Measurements from ENCODE around the gene RABGAP1L.

The RABGAP1L gene

DNA sequence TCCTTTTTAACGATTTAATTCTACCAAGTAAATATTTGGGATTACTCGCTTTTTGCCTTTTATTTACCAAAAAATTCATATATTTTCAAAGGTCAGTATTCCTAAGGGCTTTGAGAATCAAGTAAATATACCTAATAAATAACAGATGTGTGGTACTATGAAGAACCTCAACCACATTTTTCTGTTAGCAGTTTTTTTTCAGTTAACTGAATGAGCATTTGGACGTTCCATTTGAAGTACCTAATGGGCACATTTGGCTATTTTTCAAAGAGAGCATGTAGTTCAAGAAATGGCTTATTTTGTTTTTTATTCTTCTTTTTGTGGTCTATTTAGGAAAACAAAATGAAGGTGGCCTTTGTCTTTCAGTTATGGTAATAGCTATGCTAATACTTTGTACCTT, 541.5 kb downstream of the RABGAP1L start:
- Histone ChIP-seq H3K27ac (no peak overlapping the region), H3K9ac (no peak overlapping the region), H4K20me1 (ENCODE audit: insufficient read depth) (no peaks in the 10 kb centered on the region), H3K4me1 (ENCODE audit: low read depth, poor library complexity, severe bottlenecking) (no peaks in the 10 kb centered on the region), H3K79me2 (ENCODE audit: insufficient read depth, low read depth) (no peaks in the 10 kb centered on the region), H2AFZ (ENCODE audit: low read depth) (no peak overlapping the region), H3K36me3 (ENCODE audit: insufficient read depth) (no peaks in the 10 kb centered on the region), H3K4me3 (IDR thresholded peaks at IDR 0.05; ENCODE audit: insufficient read depth, low read depth, low read length) (no peak overlapping the region), H3K4me2 (no peak overlapping the region), H3K27me3 (ENCODE audit: insufficient read depth, low read depth) (no peaks in the 10 kb centered on the region)
- TF ChIP-seq, protein P1, sequence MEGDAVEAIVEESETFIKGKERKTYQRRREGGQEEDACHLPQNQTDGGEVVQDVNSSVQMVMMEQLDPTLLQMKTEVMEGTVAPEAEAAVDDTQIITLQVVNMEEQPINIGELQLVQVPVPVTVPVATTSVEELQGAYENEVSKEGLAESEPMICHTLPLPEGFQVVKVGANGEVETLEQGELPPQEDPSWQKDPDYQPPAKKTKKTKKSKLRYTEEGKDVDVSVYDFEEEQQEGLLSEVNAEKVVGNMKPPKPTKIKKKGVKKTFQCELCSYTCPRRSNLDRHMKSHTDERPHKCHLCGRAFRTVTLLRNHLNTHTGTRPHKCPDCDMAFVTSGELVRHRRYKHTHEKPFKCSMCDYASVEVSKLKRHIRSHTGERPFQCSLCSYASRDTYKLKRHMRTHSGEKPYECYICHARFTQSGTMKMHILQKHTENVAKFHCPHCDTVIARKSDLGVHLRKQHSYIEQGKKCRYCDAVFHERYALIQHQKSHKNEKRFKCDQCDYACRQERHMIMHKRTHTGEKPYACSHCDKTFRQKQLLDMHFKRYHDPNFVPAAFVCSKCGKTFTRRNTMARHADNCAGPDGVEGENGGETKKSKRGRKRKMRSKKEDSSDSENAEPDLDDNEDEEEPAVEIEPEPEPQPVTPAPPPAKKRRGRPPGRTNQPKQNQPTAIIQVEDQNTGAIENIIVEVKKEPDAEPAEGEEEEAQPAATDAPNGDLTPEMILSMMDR (conservative IDR thresholded peaks at IDR 0.05; ENCODE audit: low read depth, low read length): no peak

DNA sequence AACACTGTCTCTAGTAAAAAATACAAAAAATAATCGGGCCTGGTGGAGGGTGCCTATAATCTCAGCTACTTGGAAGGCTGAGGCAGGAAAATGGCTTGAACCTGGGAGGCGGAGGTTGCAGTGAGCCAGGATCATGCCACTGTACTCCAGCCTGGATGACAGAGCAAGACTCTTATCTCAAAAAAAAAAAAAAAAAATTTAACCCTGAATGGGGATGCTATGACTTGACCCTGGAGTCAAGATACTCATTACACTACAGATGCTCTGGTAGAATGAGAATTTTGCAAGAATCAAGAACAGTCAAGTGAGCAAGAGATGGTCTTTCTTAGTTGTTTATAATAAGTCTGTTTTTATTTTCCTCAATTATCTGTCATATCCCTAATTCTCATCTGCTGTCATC, 542.2 kb downstream of the RABGAP1L start:
- Histone ChIP-seq H3K79me2 (ENCODE audit: insufficient read depth, low read depth) (no peaks in the 10 kb centered on the region), H3K4me1 (ENCODE audit: low read depth, poor library complexity, severe bottlenecking) (no peaks in the 10 kb centered on the region), H3K36me3 (ENCODE audit: insufficient read depth) (no peaks in the 10 kb centered on the region), H2AFZ (ENCODE audit: low read depth) (no peak overlapping the region), H3K27ac (no peak overlapping the region), H4K20me1 (ENCODE audit: insufficient read depth) (no peaks in the 10 kb centered on the region), H3K4me3 (IDR thresholded peaks at IDR 0.05; ENCODE audit: insufficient read depth, low read depth, low read length) (no peak overlapping the region), H3K9ac (no peak overlapping the region), H3K4me2 (no peak overlapping the region), H3K27me3 (ENCODE audit: insufficient read depth, low read depth) (no peaks in the 10 kb centered on the region)
- TF ChIP-seq, protein P1 (conservative IDR thresholded peaks at IDR 0.05; ENCODE audit: low read depth, low read length): no peak

DNA sequence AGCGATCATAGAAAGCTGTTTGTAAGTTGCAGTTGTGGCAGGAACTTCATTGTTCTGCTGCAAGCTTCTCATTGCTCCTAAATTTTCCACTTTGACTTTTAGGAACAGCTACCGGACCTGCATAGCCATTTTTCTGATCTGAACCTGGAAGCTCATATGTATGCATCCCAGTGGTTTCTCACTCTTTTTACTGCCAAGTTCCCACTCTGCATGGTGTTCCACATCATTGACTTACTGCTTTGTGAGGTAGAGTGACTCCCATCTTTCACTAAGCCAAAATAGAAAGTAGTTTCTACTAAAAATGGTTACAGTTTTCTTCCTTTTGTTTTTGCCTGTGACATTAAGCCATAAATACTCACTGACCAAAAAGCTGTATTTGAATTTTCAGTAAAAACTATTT, 542.7 kb downstream of the RABGAP1L start:
- H3K4me1 ChIP-seq (ENCODE audit: low read depth, poor library complexity, severe bottlenecking): no peaks in the 10 kb centered on the region
- H3K4me2 ChIP-seq: no peak overlapping the region
- H3K27ac ChIP-seq: no peak overlapping the region
- no peaks in the 10 kb centered on the region for H3K27me3 ChIP-seq (ENCODE audit: insufficient read depth, low read depth)
- no peaks in the 10 kb centered on the region for H3K36me3 ChIP-seq (ENCODE audit: insufficient read depth)
- no peak overlapping the region for H2AFZ ChIP-seq (ENCODE audit: low read depth)
- TF ChIP-seq, protein P1 (conservative IDR thresholded peaks at IDR 0.05; ENCODE audit: low read depth, low read length): no peak
- H4K20me1 ChIP-seq (ENCODE audit: insufficient read depth): no peaks in the 10 kb centered on the region
- H3K9ac ChIP-seq: no peak overlapping the region
- no peak overlapping the region for H3K4me3 ChIP-seq (IDR thresholded peaks at IDR 0.05; ENCODE audit: insufficient read depth, low read depth, low read length)
- H3K79me2 ChIP-seq (ENCODE audit: insufficient read depth, low read depth): no peaks in the 10 kb centered on the region

DNA sequence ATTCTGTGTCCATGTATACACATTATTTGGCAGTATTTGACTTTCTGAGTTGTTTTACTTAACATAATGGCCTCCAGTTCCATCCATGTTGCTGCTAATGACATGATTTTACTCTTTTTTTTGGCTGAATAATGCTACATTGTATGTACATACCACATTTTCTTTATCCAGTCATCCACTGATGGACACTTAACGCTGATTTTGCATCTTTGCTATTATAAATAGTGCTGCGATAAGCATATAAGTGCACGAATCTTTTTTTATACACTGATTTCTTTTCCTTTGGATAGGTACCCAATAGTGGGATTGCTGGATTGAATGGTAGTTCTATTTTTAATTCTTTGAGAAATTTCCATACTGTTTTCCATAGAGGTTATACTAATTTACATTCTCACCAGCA, 544.0 kb downstream of the RABGAP1L start:
- no peak overlapping the region for H3K4me2 ChIP-seq
- no peak overlapping the region for H2AFZ ChIP-seq (ENCODE audit: low read depth)
- no peaks in the 10 kb centered on the region for H3K4me1 ChIP-seq (ENCODE audit: low read depth, poor library complexity, severe bottlenecking)
- no peaks in the 10 kb centered on the region for H3K27me3 ChIP-seq (ENCODE audit: insufficient read depth, low read depth)
- no peaks in the 10 kb centered on the region for H3K79me2 ChIP-seq (ENCODE audit: insufficient read depth, low read depth)
- TF ChIP-seq, protein P1 (conservative IDR thresholded peaks at IDR 0.05; ENCODE audit: low read depth, low read length): no peak
- H3K27ac ChIP-seq: no peak overlapping the region
- no peaks in the 10 kb centered on the region for H4K20me1 ChIP-seq (ENCODE audit: insufficient read depth)
- H3K9ac ChIP-seq: no peak overlapping the region
- H3K4me3 ChIP-seq (IDR thresholded peaks at IDR 0.05; ENCODE audit: insufficient read depth, low read depth, low read length): no peak overlapping the region
- no peaks in the 10 kb centered on the region for H3K36me3 ChIP-seq (ENCODE audit: insufficient read depth)
